ENCODE measurements around the gene TIAM2. TPM values are rescaled to one million over a fixed set of nuclear protein-coding genes. Genes with fewer than 3 reads are reported as not detected.

Gene TIAM2
- polyA plus RNA-seq, 1 experiment, result 12.6 TPM

- TF ChIP-seq CTCF (IDR thresholded peaks at IDR 0.05; ENCODE audit: low read depth, low read length), result no peak
- H3K4me3 ChIP-seq (ENCODE audit: low read depth, low read length), result no peak overlapping the region
- DNase-seq (ENCODE audit: low read depth, low spot score), result no peak
- no peak overlapping the region for H3K27ac ChIP-seq (ENCODE audit: low read depth, low read length)
- no peaks in the 10 kb centered on the region for H3K9me3 ChIP-seq (ENCODE audit: control insufficient read depth, insufficient read depth, low read length)
- ChIA-PET POLR2A (no interaction called here), CTCF (interaction anchor here (0.7 kb wide), 1 partner anchor 41 kb away, joined by 3 read pairs; no protein-coding TSS in a partner anchor)
- H3K27me3 ChIP-seq (ENCODE audit: control insufficient read depth, insufficient read depth, low read length), result no peaks in the 10 kb centered on the region
Observed at GRCh38 chr6:155075930-155076695, 81.0 kb downstream of the TIAM2 start.

GRCh38 chr6:155077331-155077730 is 82.2 kb downstream of the TIAM2 start:
- H3K27ac ChIP-seq (ENCODE audit: low read depth, low read length), result no peak overlapping the region
- ChIA-PET CTCF (no interaction called here), POLR2A (interaction anchor here (0.7 kb wide), 1 partner anchor 65 kb away, joined by 3 read pairs; no protein-coding TSS in a partner anchor)
- no peak for TF ChIP-seq CTCF (IDR thresholded peaks at IDR 0.05; ENCODE audit: low read depth, low read length)
- H3K9me3 ChIP-seq (ENCODE audit: control insufficient read depth, insufficient read depth, low read length), result no peaks in the 10 kb centered on the region
- DNase-seq (ENCODE audit: low read depth, low spot score), result no peak
- no peak overlapping the region for H3K4me3 ChIP-seq (ENCODE audit: low read depth, low read length)
- H3K27me3 ChIP-seq (ENCODE audit: control insufficient read depth, insufficient read depth, low read length), result no peaks in the 10 kb centered on the region

GRCh38 chr6:155077784-155078183 is 82.7 kb downstream of the TIAM2 start:
- TF ChIP-seq CTCF (IDR thresholded peaks at IDR 0.05; ENCODE audit: low read depth, low read length), result no peak
- CTCF ChIA-PET, result interaction anchor here (0.5 kb wide), 1 partner anchor 148 kb away, joined by 5 read pairs; no protein-coding TSS in a partner anchor
- H3K9me3 ChIP-seq (ENCODE audit: control insufficient read depth, insufficient read depth, low read length), result no peaks in the 10 kb centered on the region
- POLR2A ChIA-PET, result interaction anchor here (0.7 kb wide), 1 partner anchor 65 kb away, joined by 3 read pairs; no protein-coding TSS in a partner anchor
- no peak for DNase-seq (ENCODE audit: low read depth, low spot score)
- no peak overlapping the region for H3K4me3 ChIP-seq (ENCODE audit: low read depth, low read length)
- no peaks in the 10 kb centered on the region for H3K27me3 ChIP-seq (ENCODE audit: control insufficient read depth, insufficient read depth, low read length)
- no peak overlapping the region for H3K27ac ChIP-seq (ENCODE audit: low read depth, low read length)

GRCh38 chr6:155078331-155078745 is 83.2 kb downstream of the TIAM2 start:
- Histone ChIP-seq H3K27ac (ENCODE audit: low read depth, low read length) (no peak overlapping the region), H3K9me3 (ENCODE audit: control insufficient read depth, insufficient read depth, low read length) (no peaks in the 10 kb centered on the region), H3K4me3 (ENCODE audit: low read depth, low read length) (no peak overlapping the region), H3K27me3 (ENCODE audit: control insufficient read depth, insufficient read depth, low read length) (no peaks in the 10 kb centered on the region)
- TF ChIP-seq CTCF (IDR thresholded peaks at IDR 0.05; ENCODE audit: low read depth, low read length), result no peak
- CTCF ChIA-PET, result interaction anchor here (0.5 kb wide), 1 partner anchor 148 kb away, joined by 5 read pairs; no protein-coding TSS in a partner anchor
- POLR2A ChIA-PET, result no interaction called here
- DNase-seq (ENCODE audit: low read depth, low spot score), result no peak

- CTCF ChIA-PET, result interaction anchor here (0.5 kb wide), 1 partner anchor 189 kb away, joined by 7 read pairs; no protein-coding TSS in a partner anchor
- H3K4me3 ChIP-seq (ENCODE audit: low read depth, low read length), result no peak overlapping the region
- POLR2A ChIA-PET, result no interaction called here
- H3K27me3 ChIP-seq (ENCODE audit: control insufficient read depth, insufficient read depth, low read length), result no peaks in the 10 kb centered on the region
- TF ChIP-seq CTCF (IDR thresholded peaks at IDR 0.05; ENCODE audit: low read depth, low read length), result no peak
- H3K27ac ChIP-seq (ENCODE audit: low read depth, low read length), result no peak overlapping the region
- no peak for DNase-seq (ENCODE audit: low read depth, low spot score)
- H3K9me3 ChIP-seq (ENCODE audit: control insufficient read depth, insufficient read depth, low read length), result no peaks in the 10 kb centered on the region
Observed at GRCh38 chr6:155079985-155080452, 84.9 kb downstream of the TIAM2 start.
